HG03469 (cell line): ENCODE data around the gene JAM3.

Experiments
- ATAC-seq: cut with Tn5 transposase; IDR thresholded peaks from one replicate; pipeline ENCODE4 v1.9.1; 2021; ENCODE audit warnings: mild to moderate bottlenecking, moderate library complexity, moderate number of reproducible peaks; ENCODE audit not compliant: unreplicated experiment

The JAM3 gene

GRCh38 chr11:134140961-134141490, 72.2 kb downstream of the JAM3 start:
- ATAC-seq: no peak

- no peak for ATAC-seq
These were observed 73.7 kb downstream of the JAM3 start for GRCh38 chr11:134142536-134142935.

- ATAC-seq: no peak
These were observed 74.9 kb downstream of the JAM3 start for GRCh38 chr11:134143801-134144200.

- no peak for ATAC-seq
These were observed 75.9 kb downstream of the JAM3 start for GRCh38 chr11:134144744-134145143.

GRCh38 chr11:134145715-134146114, 76.8 kb downstream of the JAM3 start:
- no peak for ATAC-seq

GRCh38 chr11:134146598-134146997, 77.7 kb downstream of the JAM3 start:
- ATAC-seq: no peak

GRCh38 chr11:134149371-134149770, 80.5 kb downstream of the JAM3 start:
- no peak for ATAC-seq

GRCh38 chr11:134150195-134150903, 81.5 kb downstream of the JAM3 start:
- no peak for ATAC-seq

- no peak for ATAC-seq
These were observed 82.3 kb downstream of the JAM3 start for GRCh38 chr11:134151083-134151747.

- no peak for ATAC-seq
These were observed 83.8 kb downstream of the JAM3 start for GRCh38 chr11:134152696-134153095.

GRCh38 chr11:134153147-134153905, 84.5 kb downstream of the JAM3 start:
- ATAC-seq: no peak

- ATAC-seq: no peak
These were observed 85.6 kb downstream of the JAM3 start for GRCh38 chr11:134154441-134154840.

- ATAC-seq: no peak
These were observed 86.6 kb downstream of the JAM3 start for GRCh38 chr11:134155456-134155855.

- ATAC-seq: no peak
These were observed 87.3 kb downstream of the JAM3 start for GRCh38 chr11:134155946-134156865.

- no peak for ATAC-seq
These were observed 88.6 kb downstream of the JAM3 start for GRCh38 chr11:134157451-134157850.

- ATAC-seq: no peak
These were observed 89.2 kb downstream of the JAM3 start for GRCh38 chr11:134158023-134158422.

- no peak for ATAC-seq
These were observed 90.8 kb downstream of the JAM3 start for GRCh38 chr11:134159652-134160051.

- no peak for ATAC-seq
These were observed 95.9 kb downstream of the JAM3 start for GRCh38 chr11:134164490-134165370.

GRCh38 chr11:134170177-134170918, 101.5 kb downstream of the JAM3 start:
- no peak for ATAC-seq
